ENCODE measurements around the gene CENPP.

The CENPP gene

GRCh38 chr9:92483627-92484545 lies 158.1 kb downstream of the CENPP start:
- DNase-seq: no peak

DNA sequence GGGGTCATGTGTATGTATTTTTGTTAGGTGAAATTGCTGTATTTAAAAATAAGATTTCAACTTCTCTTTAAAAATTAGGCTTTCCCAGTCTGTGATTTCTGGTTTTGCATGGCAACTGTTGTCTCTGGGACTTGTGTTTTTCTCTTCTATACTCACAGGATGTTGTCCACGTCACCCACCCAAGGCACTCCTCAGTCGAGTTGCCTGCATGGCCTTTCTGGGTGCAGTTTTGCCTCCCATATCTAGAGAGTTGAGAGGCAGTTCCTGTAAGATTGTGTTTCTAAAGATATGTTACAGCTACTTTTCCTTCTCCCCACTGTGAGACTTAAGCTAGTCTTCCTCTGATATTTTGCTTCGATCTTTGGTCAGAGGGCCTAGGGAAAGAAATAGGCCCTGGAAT lies 158.8 kb downstream of the CENPP start:
- no peak for DNase-seq

GRCh38 chr9:92486371-92486770 lies 160.6 kb downstream of the CENPP start:
- DNase-seq: no peak

DNA sequence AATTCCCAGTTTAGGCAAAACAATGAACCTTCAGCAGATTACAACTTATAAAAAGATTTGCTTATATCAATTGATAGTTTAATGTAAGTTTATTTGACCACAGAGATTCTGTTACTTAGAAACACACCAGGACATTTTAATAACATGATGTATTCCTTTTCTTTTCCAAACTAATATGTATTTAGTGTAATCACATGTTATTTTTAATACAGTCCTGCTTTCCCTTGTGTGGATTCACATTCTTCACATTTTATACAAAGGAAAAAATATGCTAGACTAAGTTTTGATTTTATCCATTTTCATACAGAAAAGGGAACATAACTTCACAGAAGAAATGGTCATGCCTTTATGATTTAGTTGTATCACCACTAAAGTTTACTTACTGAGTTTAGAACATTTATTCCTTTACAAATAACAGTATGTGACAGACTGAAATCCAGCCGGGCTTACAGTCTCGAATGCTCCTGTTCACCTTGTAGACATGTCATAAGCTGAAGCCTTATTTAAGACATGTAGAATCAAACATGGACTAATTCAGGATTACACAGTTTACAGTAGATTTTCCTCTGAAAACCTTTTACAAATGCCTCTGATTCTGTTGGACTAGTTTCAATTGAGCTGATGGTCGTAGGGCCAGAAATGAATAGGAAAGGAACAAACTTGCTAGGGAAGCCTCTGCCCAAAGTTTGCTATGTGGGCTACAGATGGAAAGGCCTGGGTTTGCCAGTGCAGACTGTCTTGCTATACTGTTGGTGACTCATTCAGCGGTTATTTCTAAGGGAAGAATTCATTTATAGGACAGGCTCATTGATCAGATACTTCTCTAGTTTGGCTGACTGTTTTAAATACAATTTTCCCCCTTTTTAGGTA lies 163.2 kb downstream of the CENPP start:
- no peak for DNase-seq

- no peak for DNase-seq
Observed at GRCh38 chr9:92492781-92493401, 167.1 kb downstream of the CENPP start.

- no peak for DNase-seq
Observed at GRCh38 chr9:92493749-92494387, 168.1 kb downstream of the CENPP start.

- DNase-seq: no peak
Observed at GRCh38 chr9:92494856-92495255, 169.1 kb downstream of the CENPP start.

GRCh38 chr9:92496396-92497176 lies 170.8 kb downstream of the CENPP start:
- DNase-seq: no peak

DNA sequence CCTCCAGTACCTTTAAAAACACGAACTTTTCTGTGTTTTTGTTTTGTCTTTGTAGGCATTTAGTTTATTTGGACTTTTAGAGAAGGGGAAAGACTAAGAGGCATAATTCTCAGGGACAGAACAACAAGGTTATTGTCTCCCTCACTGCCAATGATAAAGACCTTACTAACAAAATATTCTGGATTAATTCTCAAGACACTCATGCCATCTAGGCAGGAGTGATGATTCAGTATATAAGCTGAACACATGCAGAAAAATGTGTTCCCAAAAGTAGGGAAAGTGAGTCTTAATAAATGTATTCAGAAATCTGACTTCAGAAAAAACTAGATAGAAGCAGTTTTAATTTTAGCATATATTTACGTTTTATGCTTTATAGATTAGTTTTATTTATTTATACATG lies 173.9 kb downstream of the CENPP start:
- no peak for DNase-seq

DNA sequence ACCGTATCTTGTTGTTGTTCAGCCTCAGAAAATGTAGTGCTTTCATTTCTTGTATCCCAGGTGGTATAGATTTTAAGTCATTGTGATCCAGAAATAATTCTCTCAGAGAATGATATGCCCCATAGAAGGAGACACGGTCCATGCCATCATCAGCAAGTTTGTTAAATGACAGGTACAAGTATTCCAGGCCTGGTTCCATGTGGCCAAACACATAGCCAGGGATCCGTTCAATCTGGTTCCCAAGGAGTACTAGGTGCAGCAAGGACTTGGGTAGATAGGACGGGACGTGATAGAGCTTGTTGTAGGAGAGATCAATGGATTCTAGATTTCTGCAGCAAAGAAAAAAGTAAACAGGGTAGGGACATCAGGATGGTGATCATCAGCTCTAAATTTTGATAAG lies 175.0 kb downstream of the CENPP start:
- DNase-seq: no peak

- no peak for DNase-seq
Observed at GRCh38 chr9:92501671-92502393, 176.1 kb downstream of the CENPP start.

DNA sequence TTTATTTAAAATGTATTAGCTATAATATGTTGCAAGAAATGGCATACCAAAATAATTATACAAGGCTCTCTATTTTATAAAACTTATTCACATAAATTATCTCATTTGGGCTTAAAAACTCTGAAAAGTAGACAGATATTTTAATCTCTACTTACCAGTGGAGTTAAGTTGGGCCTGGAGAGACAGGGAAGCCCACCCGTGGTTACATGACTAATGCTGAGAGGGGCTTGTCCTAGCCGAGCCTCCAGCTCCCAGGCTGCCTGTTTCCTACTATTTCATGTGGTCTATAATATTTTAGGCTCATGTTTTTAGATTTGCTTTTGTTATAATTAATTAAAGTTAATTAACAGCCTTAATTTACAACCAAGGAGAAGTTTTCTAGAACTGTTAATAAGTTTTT lies 177.4 kb downstream of the CENPP start:
- DNase-seq: no peak

- DNase-seq: peak; percentile 8
Observed at GRCh38 chr9:92504881-92505280, 179.1 kb downstream of the CENPP start.

DNA sequence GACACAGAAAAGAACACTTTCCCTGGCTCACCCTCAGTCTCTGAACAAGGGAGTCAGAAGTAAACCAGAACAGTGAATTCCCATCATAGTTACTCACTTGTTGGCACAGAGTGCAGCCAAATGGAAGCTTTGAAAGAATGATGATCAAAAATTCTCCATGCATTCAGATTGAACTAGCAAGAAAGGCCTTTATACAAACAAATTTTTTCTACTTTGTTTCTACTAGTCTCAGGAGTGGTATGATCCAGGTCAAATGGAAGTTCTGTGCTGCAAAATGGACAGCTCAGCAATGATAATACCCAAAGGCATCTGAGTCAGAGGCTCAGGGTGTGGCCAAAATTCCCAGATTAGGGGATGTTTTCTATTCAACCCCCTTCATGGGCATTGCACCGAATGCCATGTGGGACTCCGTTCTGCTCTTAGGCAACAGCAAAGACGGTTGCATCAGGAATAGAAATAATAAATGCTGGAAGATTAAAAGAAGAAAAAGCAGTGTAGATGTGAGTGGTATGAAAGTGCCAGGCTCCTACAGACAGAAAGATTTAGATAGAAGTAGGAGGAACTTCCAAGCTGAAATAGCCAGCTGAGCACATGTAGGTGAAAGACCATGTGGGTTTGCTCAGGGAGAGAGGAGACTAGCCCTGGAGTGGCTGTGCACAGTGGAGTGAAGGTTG lies 180.6 kb downstream of the CENPP start:
- DNase-seq: no peak

GRCh38 chr9:92507005-92507404 lies 181.3 kb downstream of the CENPP start:
- no peak for DNase-seq

DNA sequence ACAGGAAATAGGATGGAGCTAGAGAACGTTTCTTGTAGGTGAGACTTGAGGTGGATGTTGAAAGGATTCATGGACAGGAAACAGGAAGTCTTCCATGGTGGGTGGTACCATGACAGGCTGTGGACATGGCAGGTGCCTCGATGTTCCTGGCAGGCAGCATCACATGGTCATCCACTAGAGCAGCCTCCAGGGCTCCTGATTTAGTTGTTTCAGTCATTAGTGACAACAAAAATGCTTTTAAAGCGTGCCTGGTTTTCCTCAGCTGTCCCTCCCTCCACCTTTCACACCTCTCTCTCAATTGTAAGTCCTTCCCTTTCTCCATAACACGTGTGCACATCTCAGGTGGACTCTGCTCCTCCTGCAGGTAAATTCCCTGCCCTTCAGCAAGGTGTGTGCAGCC lies 181.7 kb downstream of the CENPP start:
- DNase-seq: no peak

DNA sequence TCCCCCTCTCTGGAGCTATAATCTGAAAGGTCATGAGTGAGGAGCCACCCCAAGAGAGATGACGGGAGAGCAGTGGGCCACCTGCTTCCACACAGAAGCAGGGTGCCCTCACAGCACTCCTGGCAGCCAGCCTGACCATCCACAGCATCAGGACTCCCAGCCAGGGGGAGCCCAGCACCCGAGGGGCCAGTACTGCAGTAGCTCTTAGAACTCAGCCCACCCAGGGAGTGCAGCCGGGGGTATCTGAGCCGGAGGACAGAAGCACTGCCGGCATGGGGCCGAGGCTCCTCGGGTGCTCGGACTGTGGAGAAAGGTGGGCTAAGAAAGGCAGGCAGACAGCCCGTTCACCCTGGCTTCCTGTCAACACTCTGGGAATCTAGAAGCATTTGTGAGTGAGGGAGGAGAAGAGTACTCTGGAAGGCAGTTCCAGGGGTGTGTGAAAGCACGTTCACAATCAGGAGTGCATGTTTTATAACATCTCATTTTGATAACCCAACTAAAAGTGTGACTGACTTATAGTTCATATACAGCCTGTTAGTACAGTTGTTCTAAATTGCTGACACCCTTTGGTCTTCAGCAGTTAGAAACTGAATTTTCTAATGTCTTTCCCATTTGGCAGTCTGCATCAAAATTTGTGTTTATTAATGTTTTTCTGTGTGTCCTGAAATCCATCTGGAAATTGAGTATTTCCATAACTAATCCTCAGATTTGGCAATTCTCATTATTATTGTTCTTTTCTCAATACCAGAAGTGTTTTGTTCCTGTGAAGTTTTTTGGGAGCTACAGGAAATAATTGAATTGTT lies 182.5 kb downstream of the CENPP start:
- DNase-seq: no peak

DNA sequence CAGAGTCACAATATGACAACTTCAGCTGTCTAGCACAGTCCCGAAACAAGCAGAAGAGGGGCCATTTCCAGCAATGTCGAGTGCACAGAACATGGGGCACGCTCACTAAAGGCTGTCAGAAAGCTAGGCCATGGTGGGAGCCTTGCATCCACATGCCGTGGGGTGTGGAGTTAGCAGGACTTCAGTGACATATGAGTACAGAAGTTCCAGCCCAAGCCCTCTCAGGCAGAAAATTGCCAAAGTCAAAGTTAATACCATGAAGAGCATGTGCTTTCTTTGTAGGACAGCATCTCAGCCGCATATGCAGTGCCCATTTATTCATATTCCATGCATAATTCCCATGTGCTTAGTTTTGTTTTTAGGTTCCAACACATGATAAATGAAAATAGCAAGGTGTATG lies 183.3 kb downstream of the CENPP start:
- no peak for DNase-seq

DNA sequence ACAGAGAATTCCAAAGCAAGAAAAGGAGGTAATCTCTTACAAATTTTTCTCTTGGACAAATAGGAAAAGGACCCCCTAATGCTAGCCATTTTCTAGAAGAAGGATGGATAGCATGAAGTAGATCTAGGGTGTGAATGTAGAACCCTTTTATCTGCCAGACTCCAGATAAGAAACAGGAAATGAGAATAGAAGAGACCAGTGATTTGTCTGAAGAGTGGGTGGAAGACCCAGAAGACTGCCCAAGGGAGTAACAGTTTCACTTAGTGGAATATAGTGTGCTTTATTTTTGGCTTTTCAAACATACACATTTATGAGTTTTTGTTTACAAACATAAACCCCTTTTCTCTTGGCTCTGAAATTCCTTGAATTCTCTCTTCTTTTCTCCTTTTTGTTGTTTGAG lies 185.0 kb downstream of the CENPP start:
- no peak for DNase-seq

DNA sequence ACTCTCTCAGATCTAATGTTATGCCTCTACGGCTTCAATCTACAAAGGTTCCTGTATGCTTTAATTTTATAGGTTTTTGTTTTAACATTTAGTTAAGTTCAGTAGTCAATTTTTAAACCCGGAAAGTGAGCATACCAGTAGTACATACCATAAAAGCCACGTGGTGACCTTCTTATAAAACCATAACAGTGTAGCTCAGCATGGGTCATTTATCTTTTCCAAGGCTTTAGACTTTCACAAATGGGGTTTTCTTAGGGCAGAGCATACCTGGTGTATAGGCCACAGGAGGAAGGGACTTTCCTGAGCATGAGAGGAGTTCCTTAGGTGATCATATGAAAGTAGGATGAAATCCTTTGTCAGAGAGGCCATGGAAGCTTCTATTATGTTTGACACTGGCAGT lies 186.9 kb downstream of the CENPP start:
- no peak for DNase-seq
